ENCODE measurements around the gene FAM234A. TPM values are rescaled to one million over a fixed set of nuclear protein-coding genes. Genes with fewer than 3 reads are reported as not detected.

FAM234A gene
- total RNA-seq, 1 experiment from 2014 or later = 94.9 TPM

DNA sequence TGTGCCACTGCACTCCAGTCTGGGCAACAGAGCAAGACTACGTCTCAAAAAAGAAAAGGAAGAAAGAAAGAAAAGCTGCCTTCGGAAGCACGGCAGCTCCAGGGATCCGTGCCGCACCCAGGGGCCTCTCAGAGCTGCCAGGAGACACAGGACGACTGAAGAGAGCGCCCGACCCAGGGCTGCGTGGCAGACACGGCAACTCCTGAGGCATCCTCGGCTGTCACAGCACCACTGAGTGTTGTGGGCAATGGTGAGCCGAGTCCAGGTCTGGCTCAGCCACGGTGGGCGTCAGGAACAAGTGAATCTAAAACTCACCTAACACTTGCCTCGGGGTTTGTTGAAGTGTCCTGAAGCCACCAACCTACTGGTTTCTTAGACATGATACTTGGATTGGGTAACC is 77.1 kb downstream of the FAM234A start:
- H3K4me1 Mint-ChIP-seq = no peaks in the 10 kb centered on the region; a peak in 1 of 4 replicates

More for the DNA sequence above, 77.1 kb downstream of the FAM234A start:
- no peak overlapping the region for H4K8ac ChIP-seq (replicated peaks; ENCODE audit: insufficient read length, low read depth, low read length)
- 0 out of 7 replicates have a peak overlapping the region, but pooled peaks of 1 of the 3 experiments have one; percentile 31 for H3K27ac Mint-ChIP-seq
- H3K4ac ChIP-seq (ENCODE audit: low read depth, low read length) = no peak overlapping the region
- no peak overlapping the region for H2BK5ac ChIP-seq (ENCODE audit: insufficient read length, low read length)
- no peaks in the 10 kb centered on the region for H3K79me1 ChIP-seq (ENCODE audit: insufficient read depth, low read depth, low read length, poor library complexity, severe bottlenecking)
- H2AK5ac ChIP-seq (ENCODE audit: insufficient read length, low read length) = no peak overlapping the region
- H3K27ac ChIP-seq (ENCODE audit: insufficient read length, low read depth, low read length) = no peak overlapping the region
- DNase-seq = no peak
- no peak overlapping the region for H3K14ac ChIP-seq (ENCODE audit: insufficient read depth, low read length)
- H3K18ac ChIP-seq (ENCODE audit: insufficient read length, low read depth, low read length) = no peak overlapping the region
- H2BK20ac ChIP-seq (ENCODE audit: low read depth, low read length, poor library complexity, severe bottlenecking) = no peak overlapping the region
- H3K4me3 Mint-ChIP-seq = no peak overlapping the region
- H3K4me1 ChIP-seq (ENCODE audit: insufficient read depth, low read length) = no peaks in the 10 kb centered on the region
- H2BK120ac ChIP-seq (ENCODE audit: low read depth, low read length, poor library complexity, severe bottlenecking) = no peak overlapping the region
- no peaks in the 10 kb centered on the region for H3K9me3 Mint-ChIP-seq
- peaks cover 13 to 52% (median 48%) of the 10 kb centered on the region in 3 experiments; a peak in 6 of 7 replicates for H3K36me3 Mint-ChIP-seq (ENCODE audit: insufficient read depth in 1 of 3, low read depth in 3 of 3)
- H4K20me1 ChIP-seq (ENCODE audit: control insufficient read depth, insufficient read depth, insufficient read length) = no peaks in the 10 kb centered on the region
- H2BK12ac ChIP-seq (ENCODE audit: insufficient read length, low read depth, low read length) = no peak overlapping the region
- no peak overlapping the region for H4K91ac ChIP-seq (ENCODE audit: insufficient read length, low read depth, low read length)
- no peak overlapping the region for H3K9ac ChIP-seq (ENCODE audit: extremely low read depth, insufficient read length, low read length)
- no peak overlapping the region for H3T11ph ChIP-seq (ENCODE audit: low read length)
- no peak overlapping the region for H2AFZ ChIP-seq (ENCODE audit: low read length)
- no peaks in the 10 kb centered on the region for H3K27me3 Mint-ChIP-seq (ENCODE audit: low read depth)
- H3K56ac ChIP-seq (ENCODE audit: insufficient read length, low read depth, low read length) = no peak overlapping the region
- no peak overlapping the region for H2BK15ac ChIP-seq (ENCODE audit: low read depth, low read length)
- H3K79me2 ChIP-seq (ENCODE audit: insufficient read depth, low read length) = no peaks in the 10 kb centered on the region; the same call in 1 of the 2 replicates
- no CpG with 5 or more reads among the region's 15 CpGs for WGBS (ENCODE audit: extremely low coverage, insufficient read length, low lambda C conversion rate)
- no peaks in the 10 kb centered on the region for H3K27me3 ChIP-seq (ENCODE audit: insufficient read depth, low read length)
- H3K4me2 ChIP-seq (ENCODE audit: insufficient read depth, insufficient read length, low read length) = no peak overlapping the region
- no peaks in the 10 kb centered on the region for H3K9me3 ChIP-seq (ENCODE audit: control insufficient read depth, low read depth, low read length)
- TF ChIP-seq, protein P1, sequence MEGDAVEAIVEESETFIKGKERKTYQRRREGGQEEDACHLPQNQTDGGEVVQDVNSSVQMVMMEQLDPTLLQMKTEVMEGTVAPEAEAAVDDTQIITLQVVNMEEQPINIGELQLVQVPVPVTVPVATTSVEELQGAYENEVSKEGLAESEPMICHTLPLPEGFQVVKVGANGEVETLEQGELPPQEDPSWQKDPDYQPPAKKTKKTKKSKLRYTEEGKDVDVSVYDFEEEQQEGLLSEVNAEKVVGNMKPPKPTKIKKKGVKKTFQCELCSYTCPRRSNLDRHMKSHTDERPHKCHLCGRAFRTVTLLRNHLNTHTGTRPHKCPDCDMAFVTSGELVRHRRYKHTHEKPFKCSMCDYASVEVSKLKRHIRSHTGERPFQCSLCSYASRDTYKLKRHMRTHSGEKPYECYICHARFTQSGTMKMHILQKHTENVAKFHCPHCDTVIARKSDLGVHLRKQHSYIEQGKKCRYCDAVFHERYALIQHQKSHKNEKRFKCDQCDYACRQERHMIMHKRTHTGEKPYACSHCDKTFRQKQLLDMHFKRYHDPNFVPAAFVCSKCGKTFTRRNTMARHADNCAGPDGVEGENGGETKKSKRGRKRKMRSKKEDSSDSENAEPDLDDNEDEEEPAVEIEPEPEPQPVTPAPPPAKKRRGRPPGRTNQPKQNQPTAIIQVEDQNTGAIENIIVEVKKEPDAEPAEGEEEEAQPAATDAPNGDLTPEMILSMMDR (conservative IDR thresholded peaks at IDR 0.05) = no peak
- no peaks in the 10 kb centered on the region for H3K23me2 ChIP-seq (ENCODE audit: insufficient read length, low read depth, low read length, poor library complexity, severe bottlenecking)
- H4K5ac ChIP-seq (ENCODE audit: insufficient read length, low read depth, low read length) = no peak overlapping the region
- no peak overlapping the region for H3K23ac ChIP-seq (ENCODE audit: insufficient read length, low read depth, low read length)

Measured in H9 (cell line).